HCT116 (cell line): ENCODE data around the gene PRKCA. TPM values are rescaled to one million over a fixed set of nuclear protein-coding genes. Genes with fewer than 3 reads are reported as not detected.

Experiments used
- ATAC-seq: fragments of 200-7000 bp; cut with Tn5 transposase; 2 replicates; pipeline ENCODE4 v1.9.1; 2020; ENCODE audit warnings: mild to moderate bottlenecking, moderate library complexity
- BruUV-seq: library from RNA; stranded (reverse); fragments of 400-500 nt; replicated peaks from 2 replicates; lab custom pipeline; 2021; lab: Mats Ljungman, UMichigan
- CTCF ChIA-PET: fragments of 300-600 bp; sonication (Branson Sonifier 250); formaldehyde crosslinking; loops from one replicate; lab custom pipeline; 2021; ENCODE audit warnings: antibody characterized with exemption; lab: Charles Lee
- POLR2A ChIA-PET: fragments of 300-600, 350-600 bp; sonication (Branson Sonifier 250); formaldehyde crosslinking; loops from one replicate; lab custom pipeline; 2021; ENCODE audit warnings: antibody characterized with exemption; lab: Charles Lee
- RAD21 ChIA-PET, 2 experiments: fragments of 300-600 bp; sonication (Branson Sonifier 250); formaldehyde crosslinking; loops; one replicate each; lab custom pipeline; 2023; ENCODE audit warnings: low total read pairs in 2 of 2; ENCODE audit not compliant: uncharacterized antibody in 2 of 2, unreplicated experiment in 2 of 2, low non-redundant PET in 1 of 2; lab: Charles Lee
- DNase-seq: peaks from one replicate; pipeline ENCODE4 v3.0.0-alpha.2; 2010; ENCODE audit warnings: low read depth, low spot score
- H2AFZ ChIP-seq: fragments of 200-600 bp; shearing (Covaris generic), sonication (generic); 2 replicates; pipeline ENCODE4 v1.6.1; 2017; ENCODE audit warnings: low read depth, mixed run types, mixed read lengths, antibody characterized with exemption, low read length; ENCODE audit not compliant: poor library complexity, severe bottlenecking
- H3K27ac ChIP-seq: 2 replicates; pipeline ENCODE4 v1.5.1; 2012; ENCODE audit warnings: low read depth, low read length
- H3K27me3 ChIP-seq: fragments of 200-600 bp; sonication (generic); 2 replicates; pipeline ENCODE4 v1.6.1; 2016; ENCODE audit warnings: mixed run types, low read length, mixed read lengths; ENCODE audit not compliant: insufficient read depth
- H3K36me3 ChIP-seq, 2 experiments: fragments of 200-500 bp in 1 of 2; fragments of 200-600 bp in 1 of 2; sonication (Bioruptor generic) in 1 of 2; sonication (generic) in 1 of 2; 2 replicates each; pipeline versions ENCODE4 v1.5.1 to v1.6.1; 2014 to 2016; ENCODE audit warnings: low read length in 2 of 2, inconsistent platforms in 1 of 2, mixed read lengths in 1 of 2, mixed run types in 1 of 2; ENCODE audit not compliant: insufficient read depth in 2 of 2, control insufficient read depth in 1 of 2
- H3K4me1 ChIP-seq, 2 experiments: fragments of 200-600 bp in 1 of 2; sonication (generic) in 1 of 2; 2 replicates each; pipeline versions ENCODE4 v1.5.1 to v1.6.1; 2012 to 2017; ENCODE audit warnings: low read length in 2 of 2, inconsistent platforms in 1 of 2, mild to moderate bottlenecking in 1 of 2, mixed read lengths in 1 of 2, mixed run types in 1 of 2, moderate library complexity in 1 of 2; ENCODE audit not compliant: insufficient read depth in 2 of 2, control insufficient read depth in 1 of 2
- H3K4me2 ChIP-seq: fragments of 200-600 bp; sonication (generic); 2 replicates; pipeline ENCODE4 v1.6.1; 2017; ENCODE audit warnings: mixed run types, low read length, mixed read lengths
- H3K4me3 ChIP-seq, 2 experiments: fragments of 200-600 bp in 1 of 2; sonication (generic) in 1 of 2; replicated peaks in 1 of 2; 2 replicates each; pipeline ENCODE4 v1.5.1; 2011 to 2016; ENCODE audit warnings: low read length in 2 of 2, control low read depth in 1 of 2, low read depth in 1 of 2, mild to moderate bottlenecking in 1 of 2, mixed read lengths in 1 of 2, mixed run types in 1 of 2
- H3K79me2 ChIP-seq: fragments of 200-600 bp; sonication (generic); 2 replicates; pipeline ENCODE4 v1.6.1; 2017; ENCODE audit warnings: mild to moderate bottlenecking, mixed run types, low read length, moderate library complexity, mixed read lengths; ENCODE audit not compliant: insufficient read depth
- H3K9ac ChIP-seq: fragments of 200-600 bp; sonication (generic); 2 replicates; pipeline ENCODE4 v1.6.1; 2016; ENCODE audit warnings: low read length, mixed read lengths
- H3K9me2 ChIP-seq: fragments of 200-600 bp; sonication (generic), shearing (Covaris generic); 2 replicates; pipeline ENCODE4 v1.6.1; 2017; ENCODE audit warnings: mixed run types, mild to moderate bottlenecking, moderate library complexity; ENCODE audit not compliant: insufficient read depth
- H3K9me3 ChIP-seq, 2 experiments: fragments of 200-500 bp in 1 of 2; fragments of 200-600 bp in 1 of 2; sonication (Bioruptor generic) in 1 of 2; sonication (generic) in 1 of 2; 2 replicates each; pipeline ENCODE4 v1.6.1; 2014 to 2017; ENCODE audit warnings: low read length in 2 of 2, mixed read lengths in 2 of 2, inconsistent platforms in 1 of 2, low read depth in 1 of 2, mild to moderate bottlenecking in 1 of 2, mixed run types in 1 of 2, moderate library complexity in 1 of 2; ENCODE audit not compliant: control insufficient read depth in 1 of 2, insufficient read depth in 1 of 2
- H4K20me1 ChIP-seq: fragments of 200-600 bp; sonication (generic), shearing (Covaris generic); 2 replicates; pipeline ENCODE4 v1.6.1; 2017; ENCODE audit warnings: mixed run types, mild to moderate bottlenecking, moderate library complexity; ENCODE audit not compliant: insufficient read depth
- ATF3 ChIP-seq: IDR thresholded peaks from 2 replicates; pipeline ENCODE4 v1.6.1; 2012
- CTCF ChIP-seq, 3 experiments: fragments of 200-600 bp in 1 of 3; sonication (generic) in 1 of 3; IDR thresholded peaks in 2 of 3; conservative IDR thresholded peaks in 1 of 3; 2 replicates each; pipeline ENCODE4 v1.5.1; 2012 to 2017; ENCODE audit warnings: low read depth in 2 of 3, low read length in 2 of 3, antibody characterized with exemption in 1 of 3, borderline replicate concordance in 1 of 3, control low read depth in 1 of 3, mild to moderate bottlenecking in 1 of 3, mixed read lengths in 1 of 3, mixed run types in 1 of 3, moderate library complexity in 1 of 3; ENCODE audit not compliant: insufficient read depth in 1 of 3
- ELF1 ChIP-seq: IDR thresholded peaks from 2 replicates; pipeline ENCODE4 v1.6.1; 2012; ENCODE audit warnings: low read depth, borderline replicate concordance
- EZH2phosphoT487 ChIP-seq: fragments of 200-600 bp; IDR thresholded peaks from 2 replicates; pipeline ENCODE4 v1.6.1; 2018; ENCODE audit warnings: antibody characterized with exemption, borderline replicate concordance
- JUND ChIP-seq: IDR thresholded peaks from 2 replicates; pipeline ENCODE4 v1.6.1; 2012
- RAD21 ChIP-seq: IDR thresholded peaks from 2 replicates; pipeline ENCODE4 v1.6.1; 2012; ENCODE audit warnings: low read depth, mild to moderate bottlenecking
- REST ChIP-seq: IDR thresholded peaks from 2 replicates; pipeline ENCODE4 v1.6.1; 2012; ENCODE audit warnings: low read depth
- SIN3A ChIP-seq: IDR thresholded peaks from 2 replicates; pipeline ENCODE4 v1.6.1; 2012; ENCODE audit warnings: low read depth
- SP1 ChIP-seq: IDR thresholded peaks from 2 replicates; pipeline ENCODE4 v1.6.1; 2012; ENCODE audit warnings: low read depth
- SRF ChIP-seq: IDR thresholded peaks from 2 replicates; pipeline ENCODE4 v1.6.1; 2012; ENCODE audit warnings: low read depth
- ZBTB33 ChIP-seq: IDR thresholded peaks from 2 replicates; pipeline ENCODE4 v1.6.1; 2011; ENCODE audit warnings: mild to moderate bottlenecking, low read length, moderate library complexity; ENCODE audit not compliant: insufficient replicate concordance; ENCODE audit errors: extremely low read depth
- intact Hi-C: fragments of 100-400 bp; cut with micrococcal nuclease; formaldehyde crosslinking; loops from 2 replicates; pipeline ENCODE4 v1.10.0; 2022
- total RNA-seq: library from RNA; stranded (reverse); gene quantifications from one replicate; pipeline ENCODE4 v1.2.1, GENCODE V29; 2021; ENCODE audit not compliant: unreplicated experiment

Gene PRKCA
- total RNA-seq, 1 experiment from 2014 or later: 18.8 TPM

- TF ChIP-seq ZBTB33 (no peak), ATF3 (no peak), RAD21 (no peak)
Observed at GRCh38 chr17:66665194-66665593, 362.8 kb downstream of the PRKCA start (continued).

- intact Hi-C loops: no loop called here
- TF ChIP-seq JUND: no peak
- no peak for TF ChIP-seq REST
- TF ChIP-seq SRF: no peak
- no peak for TF ChIP-seq SIN3A
- no peak for TF ChIP-seq ZBTB33
- no peak for TF ChIP-seq ELF1
- TF ChIP-seq CTCF (IDR thresholded peaks at IDR 0.05 in 2 of 3, conservative IDR thresholded peaks at IDR 0.05 in 1 of 3; ENCODE audit: borderline replicate concordance in 1 of 3, insufficient read depth in 1 of 3, low read depth in 2 of 3, low read length in 2 of 3): no peak
- TF ChIP-seq EZH2phosphoT487: no peak
- TF ChIP-seq SP1: no peak
- TF ChIP-seq ATF3: no peak
- Histone ChIP-seq H3K79me2 (no peaks in the 10 kb centered on the region), H3K27ac (no peak overlapping the region), H3K9me3 (no peaks in the 10 kb centered on the region), H3K27me3 (no peaks in the 10 kb centered on the region), H3K36me3 (no peaks in the 10 kb centered on the region), H3K9me2 (no peaks in the 10 kb centered on the region), H3K4me1 (peaks cover 8 to 21% of the 10 kb centered on the region in 2 experiments), H2AFZ (no peak overlapping the region), H4K20me1 (no peaks in the 10 kb centered on the region), H3K9ac (no peak overlapping the region), H3K4me2 (no peak overlapping the region), H3K4me3 (no peak overlapping the region)
- ChIA-PET POLR2A (no interaction called here), CTCF (no interaction called here), RAD21 (interaction anchor here in 1 of 2 experiments (0.5 kb wide), 1 partner anchor 466 kb away, joined by 3 read pairs; no protein-coding TSS in a partner anchor)
- no TSS peak for BruUV-seq
- DNase-seq (no peak), ATAC-seq (no peak)
Observed at GRCh38 chr17:66667090-66667489, 364.7 kb downstream of the PRKCA start.
